PC-3 (cell line): Measurements from ENCODE around the gene MRM3. TPM values are rescaled to one million over a fixed set of nuclear protein-coding genes. Genes with fewer than 3 reads are reported as not detected.

Source experiments
- ATAC-seq: fragments of 200-7000 bp; cut with Tn5 transposase; 2 replicates; pipeline ENCODE4 v1.9.1; 2020; ENCODE audit warnings: mild to moderate bottlenecking, moderate library complexity
- BruUV-seq: library from RNA; stranded (reverse); fragments of 400-500 nt; replicated peaks from 2 replicates; lab custom pipeline; 2021; lab: Mats Ljungman, UMichigan
- CTCF ChIA-PET: fragments of 300-600 bp; sonication (Branson Sonifier 250); formaldehyde crosslinking; loops from one replicate; lab custom pipeline; 2022; ENCODE audit warnings: antibody characterized with exemption; lab: Charles Lee
- POLR2A ChIA-PET: fragments of 300-600 bp; sonication (Branson Sonifier 250); formaldehyde crosslinking; loops from one replicate; lab custom pipeline; 2022; ENCODE audit warnings: antibody characterized with exemption; ENCODE audit not compliant: unreplicated experiment; lab: Charles Lee
- DNase-seq: peaks from one replicate; pipeline ENCODE4 v3.0.0-alpha.2; 2015
- H2AFZ ChIP-seq: fragments of 300-600 bp; sonication (generic); 2 replicates; pipeline ENCODE4 v1.6.0; 2016; ENCODE audit warnings: antibody characterized with exemption, low read length
- H3F3A ChIP-seq: fragments of 300-600 bp; sonication (generic); one replicate; pipeline ENCODE4 v1.6.0; 2017; ENCODE audit warnings: antibody characterized with exemption, low read length, control low read depth, mild to moderate bottlenecking; ENCODE audit not compliant: unreplicated experiment
- H3K27ac ChIP-seq: fragments of 300-600 bp; sonication (generic); 2 replicates; pipeline ENCODE4 v1.5.1; 2016; ENCODE audit warnings: mild to moderate bottlenecking, low read length
- H3K27me3 ChIP-seq: fragments of 300-600 bp; sonication (generic); 2 replicates; pipeline ENCODE4 v1.6.1; 2016; ENCODE audit warnings: low read length, mixed read lengths
- H3K36me3 ChIP-seq: fragments of 300-600 bp; sonication (generic); 2 replicates; pipeline ENCODE4 v1.6.1; 2016; ENCODE audit warnings: low read depth, mixed run types, low read length, mixed read lengths
- H3K4me1 ChIP-seq: fragments of 300-600 bp; sonication (generic); 2 replicates; pipeline ENCODE4 v1.5.1; 2016; ENCODE audit warnings: low read length; ENCODE audit not compliant: insufficient read depth
- H3K4me2 ChIP-seq: fragments of 300-600 bp; sonication (generic); 2 replicates; pipeline ENCODE4 v1.6.0; 2016; ENCODE audit warnings: low read length
- H3K4me3 ChIP-seq: fragments of 300-600 bp; sonication (generic); 2 replicates; pipeline ENCODE4 v1.5.1; 2016; ENCODE audit warnings: mild to moderate bottlenecking, low read length, mixed read lengths
- H3K79me2 ChIP-seq: fragments of 300-600 bp; sonication (generic); 2 replicates; pipeline ENCODE4 v1.6.1; 2017; ENCODE audit warnings: low read length, mixed read lengths
- H3K9ac ChIP-seq: fragments of 300-600 bp; sonication (generic); 2 replicates; pipeline ENCODE4 v1.6.0; 2016; ENCODE audit warnings: mild to moderate bottlenecking, low read length
- H3K9me2 ChIP-seq: fragments of 300-600 bp; sonication (generic); replicated peaks from 2 replicates; pipeline ENCODE4 v1.6.1; 2016; ENCODE audit warnings: mixed run types, low read length, mixed read lengths
- H3K9me3 ChIP-seq: fragments of 300-600 bp; sonication (generic); 2 replicates; pipeline ENCODE4 v1.6.1; 2016; ENCODE audit warnings: low read length, mixed read lengths
- H4K20me1 ChIP-seq: fragments of 300-600 bp; sonication (generic); 2 replicates; pipeline ENCODE4 v1.6.1; 2016; ENCODE audit warnings: low read length, mixed read lengths
- CTCF ChIP-seq: fragments of 300-600 bp; sonication (generic); conservative IDR thresholded peaks from 2 replicates; pipeline ENCODE4 v1.5.1; 2017; ENCODE audit warnings: antibody characterized with exemption, low read depth, mild to moderate bottlenecking, low read length
- EZH2 ChIP-seq: fragments of 300-600 bp; sonication (generic); IDR thresholded peaks from one replicate; pipeline ENCODE4 v1.6.1; 2017; ENCODE audit warnings: antibody characterized with exemption, mild to moderate bottlenecking, low read length; ENCODE audit not compliant: unreplicated experiment
- EZH2phosphoT487 ChIP-seq: fragments of 300-600 bp; sonication (generic); IDR thresholded peaks from 2 replicates; pipeline ENCODE4 v1.6.1; 2018; ENCODE audit warnings: mild to moderate bottlenecking, antibody characterized with exemption, low read length, borderline replicate concordance
- intact Hi-C: fragments of 100-400 bp; cut with micrococcal nuclease; formaldehyde crosslinking; loops from 2 replicates; pipeline ENCODE4 v1.9.0; 2023
- total RNA-seq: library from RNA; depleted of rRNA; stranded (reverse); fragments of >200 nt; gene quantifications from 2 replicates; pipeline ENCODE4 v1.2.3, GENCODE V29; 2014

Gene MRM3
- total RNA-seq, 1 experiment from 2014 or later = 40.4 TPM

GRCh38 chr17:811051-811784 lies 29.1 kb downstream of the MRM3 start:
- no peak for ATAC-seq

DNA sequence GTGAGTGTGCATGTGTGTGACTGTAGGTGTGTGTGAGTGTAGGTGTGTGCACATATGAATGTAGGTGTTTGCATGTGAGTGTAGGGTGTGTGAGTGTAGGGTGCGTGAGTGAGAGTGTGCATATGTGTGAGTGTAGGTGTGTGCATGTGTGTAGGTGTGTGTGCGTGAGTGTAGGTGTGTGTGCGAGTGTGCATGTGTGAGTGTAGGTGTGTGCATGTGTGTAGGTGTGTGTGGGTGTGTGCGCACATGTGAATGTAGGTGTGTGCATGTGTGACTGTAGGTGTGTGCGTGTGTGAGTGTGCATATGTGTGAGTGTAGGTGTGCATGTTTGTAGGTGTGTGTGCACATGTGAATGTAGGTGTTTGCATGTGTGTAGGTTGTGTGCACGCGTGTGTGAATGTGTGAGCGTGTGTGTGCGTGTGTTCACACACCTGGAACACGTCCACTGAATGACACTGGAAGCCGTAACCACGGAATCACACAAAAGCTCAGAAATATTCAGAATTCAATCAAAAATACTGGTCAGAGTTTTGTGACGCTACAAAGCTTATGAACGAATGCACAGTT lies 30.6 kb downstream of the MRM3 start:
- ChIA-PET CTCF (no interaction called here), POLR2A (no interaction called here)
- no TSS peak for BruUV-seq
- ATAC-seq (no peak), DNase-seq (no peak)
- no peaks in the 10 kb centered on the region for H3K27me3 ChIP-seq
- intact Hi-C loops = no loop called here
- H3F3A ChIP-seq = no peaks in the 10 kb centered on the region
- no peaks in the 10 kb centered on the region for H4K20me1 ChIP-seq
- H3K4me2 ChIP-seq = no peak overlapping the region
- H3K9me2 ChIP-seq = no peaks in the 10 kb centered on the region
- no peaks in the 10 kb centered on the region for H3K4me1 ChIP-seq
- H3K27ac ChIP-seq = no peak overlapping the region
- no peak overlapping the region for H3K4me3 ChIP-seq
- H3K36me3 ChIP-seq = no peaks in the 10 kb centered on the region
- H2AFZ ChIP-seq = no peak overlapping the region
- H3K9me3 ChIP-seq = no peaks in the 10 kb centered on the region
- no peak for TF ChIP-seq CTCF
- TF ChIP-seq EZH2 = no peak
- TF ChIP-seq EZH2phosphoT487 = no peak
- no peaks in the 10 kb centered on the region for H3K79me2 ChIP-seq
- H3K9ac ChIP-seq = no peak overlapping the region

More at GRCh38 chr17:811051-811784, 29.1 kb downstream of the MRM3 start:
- no peaks in the 10 kb centered on the region for H3K9me3 ChIP-seq
- no peaks in the 10 kb centered on the region for H3F3A ChIP-seq
- no peaks in the 10 kb centered on the region for H3K9me2 ChIP-seq
- no peak overlapping the region for H3K4me2 ChIP-seq
- BruUV-seq = no TSS peak
- H3K4me1 ChIP-seq = no peaks in the 10 kb centered on the region
- no peaks in the 10 kb centered on the region for H3K36me3 ChIP-seq
- no peaks in the 10 kb centered on the region for H3K27me3 ChIP-seq
- no peak overlapping the region for H3K9ac ChIP-seq
- H3K79me2 ChIP-seq = no peaks in the 10 kb centered on the region
- intact Hi-C loops = no loop called here
- ChIA-PET POLR2A (no interaction called here), CTCF (no interaction called here)
- DNase-seq = no peak
- no peak for TF ChIP-seq CTCF
- TF ChIP-seq EZH2phosphoT487 = no peak
- no peak for TF ChIP-seq EZH2
- no peak overlapping the region for H2AFZ ChIP-seq
- no peaks in the 10 kb centered on the region for H4K20me1 ChIP-seq
- no peak overlapping the region for H3K27ac ChIP-seq
- no peak overlapping the region for H3K4me3 ChIP-seq

GRCh38 chr17:814371-814770 lies 32.2 kb downstream of the MRM3 start:
- H3K36me3 ChIP-seq = no peaks in the 10 kb centered on the region
- no peaks in the 10 kb centered on the region for H3F3A ChIP-seq
- intact Hi-C loops = no loop called here
- H3K27me3 ChIP-seq = no peaks in the 10 kb centered on the region
- TF ChIP-seq EZH2 = no peak
- no peak for TF ChIP-seq EZH2phosphoT487
- no peak for TF ChIP-seq CTCF
- H3K9ac ChIP-seq = no peak overlapping the region
- no peak overlapping the region for H3K27ac ChIP-seq
- no peaks in the 10 kb centered on the region for H3K4me1 ChIP-seq
- H3K9me2 ChIP-seq = no peaks in the 10 kb centered on the region
- no peaks in the 10 kb centered on the region for H3K79me2 ChIP-seq
- no peak for DNase-seq
- H3K9me3 ChIP-seq = no peaks in the 10 kb centered on the region
- no peak for ATAC-seq
- ChIA-PET POLR2A (no interaction called here), CTCF (no interaction called here)
- no peak overlapping the region for H3K4me3 ChIP-seq
- H2AFZ ChIP-seq = no peak overlapping the region
- no TSS peak for BruUV-seq
- H4K20me1 ChIP-seq = no peaks in the 10 kb centered on the region
- no peak overlapping the region for H3K4me2 ChIP-seq
